Measurements from ENCODE around the gene NKAIN1. TPM values are rescaled to one million over a fixed set of nuclear protein-coding genes. Genes with fewer than 3 reads are reported as not detected.
A peak's percentile ranks its signal among the peaks of the same experiment; 100 is the strongest.
"Not testable (repeated sequence)": the region's sequence is repeated elsewhere in the genome, so short reads cannot be mapped to it uniquely, and the experiment has no call there.

The NKAIN1 gene
- total and polyA plus RNA-seq, 2 donors = 0.23 to 1.1 TPM

GRCh38 chr1:31176291-31176690, 63.4 kb downstream of the NKAIN1 start:
- WGBS = 90% methylated on average over 33 of the region's 33 CpGs
- H3K4me3 ChIP-seq (ENCODE audit: low read depth, low read length); H3K27ac ChIP-seq (ENCODE audit: low read depth); DNase-seq (ENCODE audit: extremely low spot score); H3K36me3 ChIP-seq (ENCODE audit: insufficient read depth); H3K4me1 ChIP-seq (ENCODE audit: insufficient read depth): not testable (repeated sequence)

- WGBS = 86% methylated on average over 4 of the region's 4 CpGs
- Histone ChIP-seq H3K36me3 (ENCODE audit: insufficient read depth) (no peaks in the 10 kb centered on the region), H3K4me1 (ENCODE audit: insufficient read depth) (no peaks in the 10 kb centered on the region), H3K27ac (ENCODE audit: low read depth) (peak overlapping the region; percentile 32), H3K4me3 (ENCODE audit: low read depth, low read length) (no peak overlapping the region)
- no peak for DNase-seq (ENCODE audit: extremely low spot score)
Observed at GRCh38 chr1:31170486-31170735, 69.3 kb downstream of the NKAIN1 start.

GRCh38 chr1:31166462-31166861, 73.2 kb downstream of the NKAIN1 start:
- WGBS = 65% methylated on average over 8 of the region's 8 CpGs
- Histone ChIP-seq H3K4me3 (ENCODE audit: low read depth, low read length) (no peak overlapping the region), H3K27ac (ENCODE audit: low read depth) (no peak overlapping the region), H3K36me3 (ENCODE audit: insufficient read depth) (no peaks in the 10 kb centered on the region), H3K4me1 (ENCODE audit: insufficient read depth) (no peaks in the 10 kb centered on the region)
- DNase-seq (ENCODE audit: extremely low spot score) = no peak

GRCh38 chr1:31164291-31164690, 75.4 kb downstream of the NKAIN1 start:
- no peak overlapping the region for H3K4me3 ChIP-seq (ENCODE audit: low read depth, low read length)
- no peaks in the 10 kb centered on the region for H3K36me3 ChIP-seq (ENCODE audit: insufficient read depth)
- H3K27ac ChIP-seq (ENCODE audit: low read depth) = no peak overlapping the region
- H3K4me1 ChIP-seq (ENCODE audit: insufficient read depth) = no peaks in the 10 kb centered on the region
- no peak for DNase-seq (ENCODE audit: extremely low spot score)
- WGBS = 85% methylated on average over 5 of the region's 5 CpGs

- 87% methylated on average over 9 of the region's 9 CpGs for WGBS
- H3K4me3 ChIP-seq (ENCODE audit: low read depth, low read length) = no peak overlapping the region
- no peak overlapping the region for H3K27ac ChIP-seq (ENCODE audit: low read depth)
- no peaks in the 10 kb centered on the region for H3K4me1 ChIP-seq (ENCODE audit: insufficient read depth)
- H3K36me3 ChIP-seq (ENCODE audit: insufficient read depth) = no peaks in the 10 kb centered on the region
- DNase-seq (ENCODE audit: extremely low spot score) = no peak
Observed at GRCh38 chr1:31163866-31164265, 75.8 kb downstream of the NKAIN1 start.

DNA sequence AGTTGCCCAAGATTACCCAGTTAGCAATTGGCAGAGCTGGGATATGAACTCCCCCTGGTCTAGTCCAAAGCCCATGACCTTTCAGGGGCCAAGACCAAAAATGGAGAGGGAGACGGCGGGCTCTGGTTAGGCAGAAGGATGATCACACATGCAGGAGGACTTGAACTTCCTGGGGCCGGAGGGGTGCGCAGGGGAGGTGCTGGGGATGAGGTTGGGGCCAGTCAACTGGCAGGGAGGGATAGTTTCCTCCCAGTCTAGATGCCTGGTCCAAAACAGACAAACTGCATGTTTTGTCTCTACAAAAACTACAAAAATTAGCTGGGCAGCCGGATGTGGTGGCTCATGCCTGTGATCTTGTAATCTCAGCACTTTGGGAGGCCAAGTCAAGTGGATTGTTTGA, 78.1 kb downstream of the NKAIN1 start:
- H3K4me3 ChIP-seq (ENCODE audit: low read depth, low read length) = no peak overlapping the region
- H3K36me3 ChIP-seq (ENCODE audit: insufficient read depth) = no peaks in the 10 kb centered on the region
- WGBS = 84% methylated on average over 5 of the region's 5 CpGs
- no peak for DNase-seq (ENCODE audit: extremely low spot score)
- no peak overlapping the region for H3K27ac ChIP-seq (ENCODE audit: low read depth)
- H3K4me1 ChIP-seq (ENCODE audit: insufficient read depth) = no peaks in the 10 kb centered on the region

DNA sequence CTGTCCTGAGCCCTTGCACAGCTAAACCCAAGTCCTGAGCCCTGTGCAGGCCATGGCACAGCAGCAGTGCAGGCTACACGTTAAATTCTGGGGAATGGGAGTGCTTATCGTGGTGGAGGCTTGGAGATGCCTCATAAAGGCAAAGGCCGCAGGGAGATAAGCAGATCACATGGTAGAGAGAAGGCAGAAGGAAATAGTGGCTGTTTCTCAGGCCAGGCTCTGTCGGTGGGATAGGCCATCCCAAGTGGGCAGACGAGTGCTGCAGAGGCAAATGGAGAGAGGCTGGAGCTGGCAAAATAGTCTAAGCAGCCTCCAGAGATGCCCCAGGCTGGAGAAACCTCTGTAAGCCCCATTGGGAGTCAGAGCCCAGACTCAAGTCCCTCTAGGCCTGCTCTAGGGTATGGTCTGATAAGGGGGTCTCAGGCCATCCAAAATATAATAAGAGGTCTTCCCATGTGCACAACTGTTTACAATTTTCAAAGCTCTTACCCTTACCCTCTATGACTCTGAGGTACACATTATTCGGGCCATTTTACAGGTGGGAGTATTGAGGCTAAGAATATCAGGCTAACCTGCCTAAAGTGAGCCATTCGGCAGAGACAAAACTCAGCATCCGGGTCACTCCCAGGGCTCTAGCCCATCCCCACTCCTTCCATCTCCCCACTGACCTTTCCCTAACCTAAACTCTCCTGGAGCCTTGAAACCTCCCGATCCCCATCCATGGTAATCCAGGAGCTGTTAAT, 79.6 kb downstream of the NKAIN1 start:
- no peak for DNase-seq (ENCODE audit: extremely low spot score)
- H3K4me3 ChIP-seq (ENCODE audit: low read depth, low read length) = no peak overlapping the region
- no peak overlapping the region for H3K27ac ChIP-seq (ENCODE audit: low read depth)
- H3K36me3 ChIP-seq (ENCODE audit: insufficient read depth) = no peaks in the 10 kb centered on the region
- H3K4me1 ChIP-seq (ENCODE audit: insufficient read depth) = no peaks in the 10 kb centered on the region
- WGBS = 67% methylated on average over 9 of the region's 9 CpGs

DNA sequence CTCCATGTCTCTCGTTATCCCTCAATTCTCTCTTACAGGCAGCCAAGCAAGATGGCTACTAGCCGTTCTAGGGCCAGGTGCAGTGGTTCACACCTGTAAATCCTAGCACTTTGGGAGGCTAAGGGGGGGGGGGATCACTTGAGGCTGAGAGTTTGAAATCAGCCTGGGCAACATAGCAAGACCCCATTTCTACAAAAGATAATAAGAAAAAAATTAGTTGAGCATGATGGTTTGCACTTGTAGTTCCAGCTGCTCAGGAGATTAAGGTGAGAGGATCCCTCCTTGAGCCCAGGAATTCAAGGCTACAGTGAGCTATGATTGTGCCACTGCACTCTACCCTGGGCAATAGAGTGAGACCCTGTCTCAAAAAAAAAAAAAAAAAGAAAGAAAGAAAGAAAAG, 80.4 kb downstream of the NKAIN1 start:
- Histone ChIP-seq H3K36me3 (ENCODE audit: insufficient read depth) (no peaks in the 10 kb centered on the region), H3K27ac (ENCODE audit: low read depth) (no peak overlapping the region), H3K4me1 (ENCODE audit: insufficient read depth) (no peaks in the 10 kb centered on the region), H3K4me3 (ENCODE audit: low read depth, low read length) (no peak overlapping the region)
- 93% methylated on average over 2 of the region's 2 CpGs for WGBS
- no peak for DNase-seq (ENCODE audit: extremely low spot score)

- peak overlapping the region; percentile 75 for H3K27ac ChIP-seq (ENCODE audit: low read depth)
- H3K4me1 ChIP-seq (ENCODE audit: insufficient read depth) = no peaks in the 10 kb centered on the region
- under 1% methylated on average over 46 of the region's 46 CpGs for WGBS
- no peaks in the 10 kb centered on the region for H3K36me3 ChIP-seq (ENCODE audit: insufficient read depth)
- H3K4me3 ChIP-seq (ENCODE audit: low read depth, low read length) = peak overlapping the region; percentile 71
- no peak for DNase-seq (ENCODE audit: extremely low spot score)
Observed at GRCh38 chr1:31155216-31155806, 84.4 kb downstream of the NKAIN1 start.

DNA sequence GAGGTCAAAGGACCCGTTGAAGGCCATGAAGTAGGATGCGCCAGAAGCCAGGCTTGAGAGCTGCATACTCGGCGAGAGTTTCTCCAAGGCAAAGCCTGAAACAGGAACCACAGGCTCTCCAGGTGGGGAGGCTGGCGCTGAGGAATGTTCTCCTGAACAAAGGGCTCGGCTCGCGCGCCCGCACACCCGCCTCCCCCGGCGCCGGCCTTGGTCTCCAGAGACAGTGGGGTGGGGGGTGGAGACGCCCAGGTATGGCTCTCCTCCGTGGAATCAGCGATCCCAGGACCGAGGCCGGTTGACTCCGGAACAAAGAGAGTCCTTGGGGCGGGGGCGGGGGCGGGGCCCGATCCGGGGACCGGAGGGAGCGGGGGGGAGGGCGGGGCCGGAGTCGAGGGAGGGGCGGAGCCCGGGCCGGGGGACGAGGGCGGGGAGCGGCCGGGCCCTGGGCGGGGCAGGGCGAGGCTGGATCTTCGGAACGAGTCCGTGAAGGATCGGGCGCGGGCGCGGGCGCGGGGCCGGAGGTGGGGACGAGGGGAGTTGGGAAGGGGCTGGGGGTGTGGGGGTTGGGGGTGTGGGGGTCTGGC, 85.0 kb downstream of the NKAIN1 start:
- Histone ChIP-seq H3K4me1 (ENCODE audit: insufficient read depth) (no peaks in the 10 kb centered on the region), H3K27ac (ENCODE audit: low read depth) (peak overlapping the region; percentile 75), H3K36me3 (ENCODE audit: insufficient read depth) (no peaks in the 10 kb centered on the region), H3K4me3 (ENCODE audit: low read depth, low read length) (peak overlapping the region; percentile 71)
- DNase-seq (ENCODE audit: extremely low spot score) = peak; percentile 53
- WGBS = 3% methylated on average over 51 of the region's 51 CpGs

- WGBS = 75% methylated on average over 19 of the region's 19 CpGs
Observed at GRCh38 chr1:31154000-31154631, 85.6 kb downstream of the NKAIN1 start.

GRCh38 chr1:31153423-31153822, 86.3 kb downstream of the NKAIN1 start:
- no peak overlapping the region for H3K4me3 ChIP-seq (ENCODE audit: low read depth, low read length)
- H3K4me1 ChIP-seq (ENCODE audit: insufficient read depth) = no peaks in the 10 kb centered on the region
- H3K36me3 ChIP-seq (ENCODE audit: insufficient read depth) = no peaks in the 10 kb centered on the region
- 93% methylated on average over 3 of the region's 3 CpGs for WGBS
- no peak for DNase-seq (ENCODE audit: extremely low spot score)
- H3K27ac ChIP-seq (ENCODE audit: low read depth) = no peak overlapping the region

More at GRCh38 chr1:31154000-31154631, 85.6 kb downstream of the NKAIN1 start:
- H3K36me3 ChIP-seq (ENCODE audit: insufficient read depth) = no peaks in the 10 kb centered on the region
- peak overlapping the region; percentile 71 for H3K4me3 ChIP-seq (ENCODE audit: low read depth, low read length)
- no peak overlapping the region for H3K27ac ChIP-seq (ENCODE audit: low read depth)
- DNase-seq (ENCODE audit: extremely low spot score) = no peak
- no peaks in the 10 kb centered on the region for H3K4me1 ChIP-seq (ENCODE audit: insufficient read depth)

DNA sequence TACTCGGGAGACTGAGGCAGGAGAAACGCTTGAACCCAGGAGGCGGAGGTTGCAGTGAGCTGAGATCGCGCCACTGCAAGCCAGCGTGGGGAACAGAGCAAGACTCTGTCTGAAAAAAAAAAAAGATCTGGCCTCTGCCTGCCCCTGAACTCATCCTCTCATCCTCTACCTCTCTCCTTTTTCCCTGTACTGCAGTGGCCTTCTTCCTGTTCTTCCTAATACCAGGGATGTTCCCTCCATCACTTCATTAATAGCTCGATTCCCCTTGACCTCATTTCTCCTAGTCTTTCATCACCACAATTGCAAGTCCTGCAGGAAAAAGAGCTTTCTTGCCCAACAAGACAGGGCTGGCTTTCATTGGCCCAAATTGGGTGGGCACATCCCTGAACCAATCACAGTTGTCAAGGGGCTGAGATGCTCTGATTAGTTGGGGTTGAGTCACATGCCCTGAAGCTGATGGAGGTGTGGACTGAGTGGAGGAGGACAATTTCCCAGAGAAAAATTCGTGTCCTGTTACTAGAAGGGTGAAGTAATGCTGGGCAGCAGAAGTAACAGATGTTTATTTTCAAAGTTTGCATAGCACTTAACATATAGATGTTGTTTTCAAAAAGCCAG, 87.4 kb downstream of the NKAIN1 start:
- WGBS = 73% methylated on average over 8 of the region's 8 CpGs
- H3K27ac ChIP-seq (ENCODE audit: low read depth) = no peak overlapping the region
- no peaks in the 10 kb centered on the region for H3K36me3 ChIP-seq (ENCODE audit: insufficient read depth)
- H3K4me3 ChIP-seq (ENCODE audit: low read depth, low read length) = no peak overlapping the region
- no peaks in the 10 kb centered on the region for H3K4me1 ChIP-seq (ENCODE audit: insufficient read depth)
- no peak for DNase-seq (ENCODE audit: extremely low spot score)

- no peaks in the 10 kb centered on the region for H3K4me1 ChIP-seq (ENCODE audit: insufficient read depth)
- no peak overlapping the region for H3K27ac ChIP-seq (ENCODE audit: low read depth)
- WGBS = 88% methylated on average over 3 of the region's 3 CpGs
- no peak for DNase-seq (ENCODE audit: extremely low spot score)
- no peak overlapping the region for H3K4me3 ChIP-seq (ENCODE audit: low read depth, low read length)
- H3K36me3 ChIP-seq (ENCODE audit: insufficient read depth) = no peaks in the 10 kb centered on the region
Observed at GRCh38 chr1:31151402-31151801, 88.3 kb downstream of the NKAIN1 start.
